H9 (cell line): ENCODE measurements around the gene PRR3. TPM values are rescaled to one million over a fixed set of nuclear protein-coding genes. Genes with fewer than 3 reads are reported as not detected.
"Not testable (repeated sequence)": the region's sequence is repeated elsewhere in the genome, so short reads cannot be mapped to it uniquely, and the experiment has no call there.

Experiments
- DNase-seq: peaks from one replicate; pipeline ENCODE4 v3.0.0-alpha.2; 2017
- H2AFZ ChIP-seq: one replicate; pipeline ENCODE4 v1.6.1; 2013; ENCODE audit warnings: mild to moderate bottlenecking, low read length, control low read depth, moderate library complexity
- H2AK5ac ChIP-seq: 2 replicates; pipeline ENCODE4 v1.6.1; 2013; ENCODE audit warnings: low read length, control low read depth, mixed read lengths; ENCODE audit not compliant: insufficient read length
- H2BK120ac ChIP-seq: one replicate; pipeline ENCODE4 v1.6.1; 2013; ENCODE audit warnings: low read depth, mild to moderate bottlenecking, low read length, control low read depth, inconsistent platforms; ENCODE audit not compliant: poor library complexity, severe bottlenecking
- H2BK12ac ChIP-seq: 2 replicates; pipeline ENCODE4 v1.6.1; 2013; ENCODE audit warnings: low read length, control low read depth, mixed read lengths, low read depth; ENCODE audit not compliant: insufficient read length
- H2BK15ac ChIP-seq: 2 replicates; pipeline ENCODE4 v1.6.1; 2013; ENCODE audit warnings: low read depth, low read length, control low read depth
- H2BK20ac ChIP-seq: one replicate; pipeline ENCODE4 v1.6.1; 2013; ENCODE audit warnings: low read depth, mild to moderate bottlenecking, low read length, control low read depth, inconsistent platforms; ENCODE audit not compliant: poor library complexity, severe bottlenecking
- H2BK5ac ChIP-seq: 2 replicates; pipeline ENCODE4 v1.6.1; 2013; ENCODE audit warnings: low read length, control low read depth, mixed read lengths; ENCODE audit not compliant: insufficient read length
- H3K14ac ChIP-seq: 2 replicates; pipeline ENCODE4 v1.6.1; 2013; ENCODE audit warnings: low read length, control low read depth; ENCODE audit not compliant: insufficient read depth
- H3K18ac ChIP-seq: 2 replicates; pipeline ENCODE4 v1.6.1; 2013; ENCODE audit warnings: low read depth, mild to moderate bottlenecking, mixed read lengths, low read length, control low read depth; ENCODE audit not compliant: insufficient read length
- H3K23ac ChIP-seq: 2 replicates; pipeline ENCODE4 v1.6.1; 2013; ENCODE audit warnings: low read length, control low read depth, mixed read lengths, low read depth; ENCODE audit not compliant: insufficient read length
- H3K23me2 ChIP-seq: 2 replicates; pipeline ENCODE4 v1.6.1; 2013; ENCODE audit warnings: low read depth, mild to moderate bottlenecking, mixed read lengths, low read length, control low read depth; ENCODE audit not compliant: insufficient read length, poor library complexity, severe bottlenecking
- H3K27ac ChIP-seq: 2 replicates; pipeline ENCODE4 v1.5.1; 2013; ENCODE audit warnings: low read length, control low read depth, mixed read lengths, low read depth; ENCODE audit not compliant: insufficient read length
- H3K27me3 ChIP-seq: 2 replicates; pipeline ENCODE4 v1.6.1; 2013; ENCODE audit warnings: low read length, control low read depth, inconsistent platforms; ENCODE audit not compliant: insufficient read depth
- H3K4ac ChIP-seq: 2 replicates; pipeline ENCODE4 v1.6.1; 2013; ENCODE audit warnings: low read depth, mild to moderate bottlenecking, control low read depth, inconsistent platforms, low read length, moderate library complexity
- H3K4me1 ChIP-seq: 2 replicates; pipeline ENCODE4 v1.6.1; 2013; ENCODE audit warnings: low read length, control low read depth, inconsistent platforms; ENCODE audit not compliant: insufficient read depth
- H3K4me2 ChIP-seq: 2 replicates; pipeline ENCODE4 v1.6.1; 2013; ENCODE audit warnings: low read length, control low read depth, mixed read lengths; ENCODE audit not compliant: insufficient read length, insufficient read depth
- H3K56ac ChIP-seq: 2 replicates; pipeline ENCODE4 v1.6.1; 2013; ENCODE audit warnings: low read depth, mild to moderate bottlenecking, mixed read lengths, low read length, control low read depth; ENCODE audit not compliant: insufficient read length
- H3K79me1 ChIP-seq: 2 replicates; pipeline ENCODE4 v1.6.1; 2013; ENCODE audit warnings: low read depth, mild to moderate bottlenecking, moderate library complexity, low read length, control low read depth, inconsistent platforms; ENCODE audit not compliant: insufficient read depth, poor library complexity, severe bottlenecking
- H3K79me2 ChIP-seq: 2 replicates; pipeline ENCODE4 v1.6.1; 2013; ENCODE audit warnings: low read length, control low read depth, inconsistent platforms; ENCODE audit not compliant: insufficient read depth
- H3K9ac ChIP-seq: 2 replicates; pipeline ENCODE4 v1.6.1; 2013; ENCODE audit warnings: low read length, control low read depth, mixed read lengths; ENCODE audit not compliant: insufficient read length; ENCODE audit errors: extremely low read depth
- H3K9me3 ChIP-seq: one replicate; pipeline ENCODE4 v1.6.1; 2013; ENCODE audit warnings: low read depth, low read length, inconsistent platforms; ENCODE audit not compliant: control insufficient read depth
- H3T11ph ChIP-seq: one replicate; pipeline ENCODE4 v1.6.1; 2013; ENCODE audit warnings: mild to moderate bottlenecking, low read length, control low read depth, inconsistent platforms
- H4K20me1 ChIP-seq: one replicate; pipeline ENCODE4 v1.6.1; 2013; ENCODE audit not compliant: control insufficient read depth, insufficient read length, insufficient read depth
- H4K5ac ChIP-seq: 2 replicates; pipeline ENCODE4 v1.6.1; 2013; ENCODE audit warnings: low read depth, mild to moderate bottlenecking, mixed read lengths, low read length, control low read depth; ENCODE audit not compliant: insufficient read length
- H4K8ac ChIP-seq: replicated peaks from 2 replicates; pipeline ENCODE4 v1.6.1; 2013; ENCODE audit warnings: low read length, control low read depth, mixed read lengths, low read depth; ENCODE audit not compliant: insufficient read length
- H4K91ac ChIP-seq: 2 replicates; pipeline ENCODE4 v1.6.1; 2013; ENCODE audit warnings: low read depth, mild to moderate bottlenecking, moderate library complexity, mixed read lengths, low read length, control low read depth; ENCODE audit not compliant: insufficient read length
- H3K27ac Mint-ChIP-seq, 3 experiments: 2 replicates in 2 of 3; 3 replicates in 1 of 3; pipeline ENCODE4 v1.8.0; 2020 to 2021; ENCODE audit warnings: mixed read lengths in 3 of 3, mild to moderate bottlenecking in 1 of 3, moderate library complexity in 1 of 3
- H3K27me3 Mint-ChIP-seq: 2 replicates; pipeline ENCODE4 v1.8.0; 2021; ENCODE audit warnings: low read depth, mild to moderate bottlenecking, moderate library complexity, mixed read lengths
- H3K36me3 Mint-ChIP-seq, 3 experiments: 2 replicates in 2 of 3; 3 replicates in 1 of 3; pipeline ENCODE4 v1.8.0; 2020 to 2021; ENCODE audit warnings: low read depth in 3 of 3, mixed read lengths in 3 of 3; ENCODE audit not compliant: insufficient read depth in 1 of 3
- H3K4me1 Mint-ChIP-seq, 2 experiments: 2 replicates each; pipeline ENCODE4 v1.8.0; 2020; ENCODE audit warnings: mixed read lengths in 2 of 2
- H3K4me3 Mint-ChIP-seq, 2 experiments: 2 replicates in 1 of 2; 3 replicates in 1 of 2; pipeline ENCODE4 v1.8.0; 2020 to 2021; ENCODE audit warnings: mild to moderate bottlenecking in 2 of 2, mixed read lengths in 2 of 2, moderate library complexity in 1 of 2
- H3K9me3 Mint-ChIP-seq, 2 experiments: 2 replicates in 1 of 2; 3 replicates in 1 of 2; pipeline ENCODE4 v1.8.0; 2020; ENCODE audit warnings: mild to moderate bottlenecking in 2 of 2, mixed read lengths in 2 of 2, moderate library complexity in 1 of 2
- WGBS: extraction: QIAGEN DNeasy Blood & Tissue Kit; methylation state at CpG from one replicate; pipeline ENCODE4 v1.1.7; 2013; ENCODE audit warnings: missing lambda C conversion rate, low lambda C conversion rate, mixed read lengths; ENCODE audit not compliant: insufficient read length; ENCODE audit errors: extremely low coverage; 5-methylcytosine and 5-hydroxymethylcytosine counted together
- total RNA-seq: library from RNA; stranded (reverse); gene quantifications from 2 replicates; pipeline ENCODE4 v1.2.1, GENCODE V29; 2021

The PRR3 gene
- total RNA-seq, 1 experiment from 2014 or later = 17.0 TPM

DNA sequence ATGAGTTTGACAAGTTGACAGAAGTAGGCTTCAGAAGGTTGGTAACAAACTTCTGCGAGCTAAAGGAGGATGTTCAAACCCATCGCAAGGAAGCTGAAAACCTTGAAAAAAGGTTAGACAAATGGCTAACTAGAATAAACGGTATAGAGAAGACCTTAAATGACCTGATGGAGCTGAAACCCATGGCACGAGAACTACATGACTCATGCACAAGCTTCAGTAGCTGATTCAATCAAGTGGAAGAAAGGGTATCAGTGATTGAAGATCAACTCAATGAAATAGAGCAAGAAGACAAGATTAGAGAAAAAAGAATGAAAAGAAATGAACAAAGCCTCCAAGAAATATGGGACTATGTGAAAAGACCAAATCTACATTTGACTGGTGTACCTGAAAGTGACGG is 35.1 kb upstream of the PRR3 start:
- not testable (repeated sequence) for H4K5ac ChIP-seq, H3K4me1 ChIP-seq, H2AFZ ChIP-seq, H3K56ac ChIP-seq, H3K27ac Mint-ChIP-seq, H3K27me3 ChIP-seq, H3K9ac ChIP-seq, H2BK5ac ChIP-seq, H3K23me2 ChIP-seq, H2BK120ac ChIP-seq, H4K91ac ChIP-seq, H3K14ac ChIP-seq, H3K9me3 ChIP-seq, H3K4me3 Mint-ChIP-seq, H3K36me3 Mint-ChIP-seq, H3K27ac ChIP-seq, H2BK15ac ChIP-seq, H3K79me1 ChIP-seq, H3K4me2 ChIP-seq, H2BK20ac ChIP-seq, H2AK5ac ChIP-seq, H4K20me1 ChIP-seq, DNase-seq, H3K4me1 Mint-ChIP-seq, H3K79me2 ChIP-seq, H3K23ac ChIP-seq, H3T11ph ChIP-seq, H2BK12ac ChIP-seq, H4K8ac ChIP-seq, H3K4ac ChIP-seq, H3K18ac ChIP-seq
- Mint-ChIP-seq H3K9me3 (peaks cover 12 to 13% of the 10 kb centered on the region in 2 experiments; a peak in 4 of 5 replicates), H3K27me3 (peaks cover 45% of the 10 kb centered on the region)
- WGBS = no CpG with 5 or more reads among the region's 5 CpGs

GRCh38 chr6:30526444-30526843 is 30.7 kb upstream of the PRR3 start:
- H2BK120ac ChIP-seq, H3K79me2 ChIP-seq, H2BK12ac ChIP-seq, H3K23me2 ChIP-seq, H3K14ac ChIP-seq, H3T11ph ChIP-seq, H3K23ac ChIP-seq, DNase-seq, H3K36me3 Mint-ChIP-seq, H4K91ac ChIP-seq, H3K4ac ChIP-seq, H3K4me1 Mint-ChIP-seq, H3K56ac ChIP-seq, H3K27ac ChIP-seq, H3K18ac ChIP-seq, H3K9me3 ChIP-seq, H3K4me1 ChIP-seq, H3K27ac Mint-ChIP-seq, H4K8ac ChIP-seq, H4K20me1 ChIP-seq, H3K9me3 Mint-ChIP-seq, H3K9ac ChIP-seq, H3K4me2 ChIP-seq, H2BK15ac ChIP-seq, H3K79me1 ChIP-seq, H4K5ac ChIP-seq, H2AFZ ChIP-seq, H2AK5ac ChIP-seq, H2BK20ac ChIP-seq, H2BK5ac ChIP-seq, H3K27me3 ChIP-seq, H3K4me3 Mint-ChIP-seq: not testable (repeated sequence)
- H3K27me3 Mint-ChIP-seq = peaks cover 45% of the 10 kb centered on the region
- no CpG with 5 or more reads among the region's 3 CpGs for WGBS
